Measurements from ENCODE around the gene NKX6-2. TPM values are rescaled to one million over a fixed set of nuclear protein-coding genes. Genes with fewer than 3 reads are reported as not detected.

NKX6-2 gene
- total RNA-seq, 2 experiments from 2014 or later = not detected

DNA sequence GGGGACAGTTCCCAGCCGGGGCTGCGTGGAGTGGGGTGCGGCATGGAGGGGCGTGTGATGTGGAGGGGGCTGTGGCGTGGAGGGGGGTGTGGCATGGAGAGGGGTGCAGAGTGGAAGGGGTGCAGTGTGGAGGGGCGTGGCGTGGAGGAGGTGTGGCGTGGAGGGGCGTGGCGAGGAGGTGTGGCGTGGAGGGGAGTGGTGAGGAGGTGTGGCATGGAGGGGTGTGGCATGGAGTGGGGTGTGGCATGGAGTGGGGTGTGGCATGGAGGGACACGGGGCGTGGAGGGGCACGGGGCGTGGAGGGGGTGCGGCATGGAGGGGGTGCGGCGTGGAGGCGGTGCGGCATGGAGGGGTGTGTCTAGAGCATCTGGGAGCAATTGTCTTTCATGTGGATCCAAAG, 33.6 kb downstream of the NKX6-2 start:
- H3K4me1 ChIP-seq (ENCODE audit: insufficient read depth, low read length) = no peaks in the 10 kb centered on the region
- no peak overlapping the region for H3K27ac ChIP-seq (ENCODE audit: low read depth in 1 of 2, low read length in 2 of 2)
- TF ChIP-seq, protein P1, sequence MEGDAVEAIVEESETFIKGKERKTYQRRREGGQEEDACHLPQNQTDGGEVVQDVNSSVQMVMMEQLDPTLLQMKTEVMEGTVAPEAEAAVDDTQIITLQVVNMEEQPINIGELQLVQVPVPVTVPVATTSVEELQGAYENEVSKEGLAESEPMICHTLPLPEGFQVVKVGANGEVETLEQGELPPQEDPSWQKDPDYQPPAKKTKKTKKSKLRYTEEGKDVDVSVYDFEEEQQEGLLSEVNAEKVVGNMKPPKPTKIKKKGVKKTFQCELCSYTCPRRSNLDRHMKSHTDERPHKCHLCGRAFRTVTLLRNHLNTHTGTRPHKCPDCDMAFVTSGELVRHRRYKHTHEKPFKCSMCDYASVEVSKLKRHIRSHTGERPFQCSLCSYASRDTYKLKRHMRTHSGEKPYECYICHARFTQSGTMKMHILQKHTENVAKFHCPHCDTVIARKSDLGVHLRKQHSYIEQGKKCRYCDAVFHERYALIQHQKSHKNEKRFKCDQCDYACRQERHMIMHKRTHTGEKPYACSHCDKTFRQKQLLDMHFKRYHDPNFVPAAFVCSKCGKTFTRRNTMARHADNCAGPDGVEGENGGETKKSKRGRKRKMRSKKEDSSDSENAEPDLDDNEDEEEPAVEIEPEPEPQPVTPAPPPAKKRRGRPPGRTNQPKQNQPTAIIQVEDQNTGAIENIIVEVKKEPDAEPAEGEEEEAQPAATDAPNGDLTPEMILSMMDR (IDR thresholded peaks at IDR 0.05) = no peak
- DNase-seq = no peak
- peaks cover 0 to 32% of the 10 kb centered on the region in 2 experiments for H3K9me3 ChIP-seq (ENCODE audit: control insufficient read depth in 1 of 2, insufficient read depth in 1 of 2, low read length in 2 of 2)
- no peak overlapping the region for H3K4me3 ChIP-seq (ENCODE audit: low read length)
- intact Hi-C loops (cut with DNase I, micrococcal nuclease) = no loop called here
- H3K9me3 Mint-ChIP-seq = peaks cover 5% of the 10 kb centered on the region
- CTCF ChIA-PET = no interaction called here
- H3K27me3 Mint-ChIP-seq = no peaks in the 10 kb centered on the region
- no peak for ATAC-seq (ENCODE audit: poor library complexity)
- H3K27me3 ChIP-seq (ENCODE audit: control insufficient read depth in 1 of 2, insufficient read depth in 2 of 2, low read length in 2 of 2) = no peaks in the 10 kb centered on the region
- H3K4me1 Mint-ChIP-seq (ENCODE audit: low read depth) = no peaks in the 10 kb centered on the region
- H3K36me3 ChIP-seq (ENCODE audit: insufficient read depth, low read length) = peaks cover 40% of the 10 kb centered on the region
- H3K4me3 Mint-ChIP-seq = no peak overlapping the region
- H3K36me3 Mint-ChIP-seq (ENCODE audit: low read depth) = peaks cover 57% of the 10 kb centered on the region
- H3K27ac Mint-ChIP-seq = no peak overlapping the region
- POLR2A ChIA-PET = no interaction called here

DNA sequence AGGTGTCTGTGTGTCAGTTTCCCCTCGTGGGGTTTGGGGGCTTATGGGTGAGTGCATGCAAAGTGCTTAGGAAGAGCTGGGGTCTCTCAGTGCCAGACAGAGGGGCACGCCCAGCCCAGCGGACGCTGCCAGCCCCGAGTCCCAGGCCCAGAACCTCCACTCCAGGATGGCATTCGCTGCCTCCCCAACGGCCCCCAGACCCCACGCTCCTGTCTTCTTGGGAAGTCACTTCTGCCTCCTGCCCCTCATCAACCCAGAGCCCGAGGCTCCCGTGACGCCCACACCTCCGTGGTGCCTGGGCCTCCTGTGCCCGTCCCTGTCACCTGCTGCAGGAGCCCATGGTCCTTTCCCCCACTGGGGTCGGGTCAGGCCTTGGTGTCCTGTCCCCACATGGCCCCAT, 35.0 kb downstream of the NKX6-2 start:
- intact Hi-C loops (cut with DNase I, micrococcal nuclease) = no loop called here
- Histone ChIP-seq H3K27ac (ENCODE audit: low read depth in 1 of 2, low read length in 2 of 2) (no peak overlapping the region), H3K9me3 (ENCODE audit: control insufficient read depth in 1 of 2, insufficient read depth in 1 of 2, low read length in 2 of 2) (peaks cover 0 to 21% of the 10 kb centered on the region in 2 experiments), H3K4me1 (ENCODE audit: insufficient read depth, low read length) (no peaks in the 10 kb centered on the region), H3K4me3 (ENCODE audit: low read length) (no peak overlapping the region), H3K36me3 (ENCODE audit: insufficient read depth, low read length) (peaks cover 31% of the 10 kb centered on the region), H3K27me3 (ENCODE audit: control insufficient read depth in 1 of 2, insufficient read depth in 2 of 2, low read length in 2 of 2) (no peaks in the 10 kb centered on the region)
- POLR2A ChIA-PET = no interaction called here
- DNase-seq = no peak
- CTCF ChIA-PET = no interaction called here
- H3K9me3 Mint-ChIP-seq = peaks cover 5% of the 10 kb centered on the region
- ATAC-seq (ENCODE audit: poor library complexity) = no peak
- TF ChIP-seq, protein P1 (IDR thresholded peaks at IDR 0.05) = no peak
- H3K36me3 Mint-ChIP-seq (ENCODE audit: low read depth) = peaks cover 46% of the 10 kb centered on the region
- H3K27ac Mint-ChIP-seq = no peak overlapping the region
- no peaks in the 10 kb centered on the region for H3K27me3 Mint-ChIP-seq
- no peak overlapping the region for H3K4me3 Mint-ChIP-seq
- no peaks in the 10 kb centered on the region for H3K4me1 Mint-ChIP-seq (ENCODE audit: low read depth)

DNA sequence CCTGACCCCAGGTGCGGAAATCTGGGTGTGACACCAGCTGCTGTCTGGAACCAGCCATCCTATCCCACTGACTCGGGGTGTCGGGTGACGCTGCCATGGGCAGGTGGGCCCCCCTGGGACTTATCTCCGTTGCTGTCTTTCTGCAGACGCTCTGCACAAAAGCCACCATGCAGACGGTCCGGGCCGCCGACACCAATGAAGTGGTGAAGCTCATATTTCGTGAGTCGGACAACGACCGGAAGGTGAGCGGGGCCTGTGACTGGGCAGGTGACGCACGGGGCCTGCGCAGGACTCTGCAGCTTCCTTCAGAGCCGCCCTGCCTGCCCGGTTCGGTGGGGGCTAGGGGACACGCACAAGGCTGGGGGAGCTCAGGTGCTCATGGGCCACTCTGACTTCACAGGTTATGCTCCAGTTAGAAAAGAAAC, 36.6 kb downstream of the NKX6-2 start:
- Mint-ChIP-seq H3K36me3 (ENCODE audit: low read depth) (peaks cover 30% of the 10 kb centered on the region), H3K4me3 (no peak overlapping the region), H3K27ac (no peak overlapping the region), H3K4me1 (ENCODE audit: low read depth) (no peaks in the 10 kb centered on the region), H3K27me3 (no peaks in the 10 kb centered on the region), H3K9me3 (no peaks in the 10 kb centered on the region)
- intact Hi-C loops (cut with DNase I, micrococcal nuclease) = no loop called here
- TF ChIP-seq, protein P1 (IDR thresholded peaks at IDR 0.05) = no peak
- Histone ChIP-seq H3K36me3 (ENCODE audit: insufficient read depth, low read length) (peaks cover 25% of the 10 kb centered on the region), H3K27ac (ENCODE audit: low read depth in 1 of 2, low read length in 2 of 2) (no peak overlapping the region), H3K9me3 (ENCODE audit: control insufficient read depth in 1 of 2, insufficient read depth in 1 of 2, low read length in 2 of 2) (peaks cover 0 to 16% of the 10 kb centered on the region in 2 experiments), H3K27me3 (ENCODE audit: control insufficient read depth in 1 of 2, insufficient read depth in 2 of 2, low read length in 2 of 2) (no peaks in the 10 kb centered on the region), H3K4me1 (ENCODE audit: insufficient read depth, low read length) (no peaks in the 10 kb centered on the region), H3K4me3 (ENCODE audit: low read length) (no peak overlapping the region)
- CTCF ChIA-PET = no interaction called here
- no peak for DNase-seq
- ATAC-seq (ENCODE audit: poor library complexity) = no peak
- POLR2A ChIA-PET = no interaction called here
